Medulla oblongata (tissue), 1 donor: ENCODE results near the gene BOD1L1.
"Not testable (repeated sequence)": the region's sequence is repeated elsewhere in the genome, so short reads cannot be mapped to it uniquely, and the experiment has no call there.

Experiments used
- DNase-seq: peaks from one replicate; pipeline ENCODE4 v3.0.0-alpha.2; 2015; ENCODE audit errors: extremely low spot score

BOD1L1 gene

DNA sequence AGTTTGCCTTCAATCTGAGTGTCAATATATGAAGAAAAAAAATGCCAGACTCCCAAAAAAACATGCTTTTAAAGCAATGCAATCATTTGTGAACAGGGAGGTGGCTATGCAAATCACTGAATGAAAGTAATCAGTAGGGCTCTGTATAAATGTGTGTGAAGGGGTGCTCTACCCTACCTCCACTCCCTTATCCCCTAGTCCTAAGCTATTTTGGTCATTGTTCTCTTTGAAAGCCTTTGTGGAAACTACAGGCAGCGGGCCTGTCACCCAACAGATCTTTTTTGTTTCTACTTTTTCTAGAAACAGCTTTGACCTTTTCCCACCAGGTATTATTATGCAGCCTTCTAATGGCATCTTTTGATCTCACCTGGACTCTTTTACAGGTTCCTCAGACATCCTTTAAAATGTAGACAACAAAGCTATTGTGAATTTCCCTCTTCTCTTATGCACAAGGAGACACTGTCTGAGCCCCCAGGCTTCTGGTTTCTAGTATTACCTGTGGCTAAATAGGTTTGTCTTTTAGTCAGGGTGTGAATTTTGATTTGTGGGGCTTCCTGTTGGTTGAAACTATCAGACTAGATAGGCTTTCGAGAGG lies 9.2 kb downstream of the BOD1L1 start:
- DNase-seq = no peak

DNA sequence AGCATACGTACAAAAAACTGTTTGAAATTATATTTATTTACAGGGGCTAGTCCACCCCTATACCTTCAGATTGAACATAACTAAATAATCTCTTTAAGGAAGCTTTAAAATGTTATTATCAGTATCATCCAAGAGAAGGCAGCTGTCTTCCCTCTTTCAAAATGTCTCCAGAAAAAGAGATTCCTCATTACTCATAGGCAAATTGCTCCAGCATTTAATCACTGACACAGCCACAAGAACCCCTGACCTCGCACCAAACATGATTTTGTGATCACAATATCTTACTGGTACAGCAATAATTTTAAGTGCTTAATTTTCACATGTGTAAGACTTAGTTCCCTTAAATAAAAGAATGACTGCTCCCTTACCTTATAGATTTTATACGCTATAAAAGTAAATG lies 9.7 kb downstream of the BOD1L1 start:
- no peak for DNase-seq

DNA sequence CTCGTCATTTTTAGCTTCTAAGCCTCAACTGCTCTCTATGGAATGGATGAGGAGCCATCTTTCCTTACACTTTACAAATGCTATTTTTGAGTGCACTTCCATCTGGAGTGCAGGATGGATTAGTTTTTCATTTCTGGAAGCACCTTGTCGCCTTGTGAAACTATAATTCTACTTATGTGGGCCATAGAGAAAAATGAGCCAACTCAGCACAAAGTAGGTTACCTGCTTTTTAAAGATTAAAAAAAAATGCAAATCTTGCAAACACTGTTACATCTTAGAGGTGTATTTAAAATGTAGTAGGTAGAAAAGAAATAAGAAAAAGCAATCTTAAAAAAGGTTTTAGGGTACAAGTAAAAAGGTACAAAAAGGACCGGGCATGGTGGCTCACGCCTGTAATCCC lies 10.9 kb downstream of the BOD1L1 start:
- no peak for DNase-seq

DNA sequence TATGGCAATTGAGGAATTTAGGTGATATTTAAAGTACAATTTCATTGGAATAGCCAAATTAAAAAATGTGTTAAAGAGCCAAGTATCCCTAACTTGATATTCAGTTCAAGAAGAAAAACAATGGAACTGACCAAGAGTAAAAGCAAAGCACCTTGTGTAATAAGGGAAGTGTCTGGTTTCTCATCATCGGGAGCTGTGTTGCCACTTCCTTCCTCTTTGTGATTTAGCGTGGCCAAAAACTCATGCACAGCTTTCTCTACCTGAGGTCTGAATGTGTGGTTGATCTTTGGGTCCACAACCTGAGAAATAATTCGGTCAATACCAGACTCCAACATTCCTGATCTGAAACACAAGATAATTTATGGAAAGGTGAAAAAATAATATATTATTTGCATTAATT lies 12.4 kb downstream of the BOD1L1 start:
- DNase-seq = peak; percentile 60

DNA sequence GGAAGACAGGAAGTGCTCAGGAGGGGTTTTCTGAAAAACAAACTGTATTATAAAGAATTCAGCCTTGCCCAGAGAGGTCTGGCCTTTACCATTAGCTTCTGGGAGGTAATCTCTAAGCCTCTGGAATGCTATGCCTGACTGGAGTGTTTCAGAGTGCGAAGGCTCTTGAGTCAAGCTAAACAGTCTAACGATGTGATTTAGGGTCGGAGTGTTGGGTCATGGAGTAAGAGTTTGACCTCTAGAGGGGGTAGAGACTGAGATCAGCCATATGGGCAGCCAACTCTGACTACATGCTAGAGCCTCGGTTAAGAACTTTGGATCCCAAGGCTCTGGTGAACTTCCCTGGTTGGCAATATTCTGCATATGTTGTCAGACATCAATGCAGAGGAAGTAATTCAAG lies 15.0 kb downstream of the BOD1L1 start:
- no peak for DNase-seq

DNA sequence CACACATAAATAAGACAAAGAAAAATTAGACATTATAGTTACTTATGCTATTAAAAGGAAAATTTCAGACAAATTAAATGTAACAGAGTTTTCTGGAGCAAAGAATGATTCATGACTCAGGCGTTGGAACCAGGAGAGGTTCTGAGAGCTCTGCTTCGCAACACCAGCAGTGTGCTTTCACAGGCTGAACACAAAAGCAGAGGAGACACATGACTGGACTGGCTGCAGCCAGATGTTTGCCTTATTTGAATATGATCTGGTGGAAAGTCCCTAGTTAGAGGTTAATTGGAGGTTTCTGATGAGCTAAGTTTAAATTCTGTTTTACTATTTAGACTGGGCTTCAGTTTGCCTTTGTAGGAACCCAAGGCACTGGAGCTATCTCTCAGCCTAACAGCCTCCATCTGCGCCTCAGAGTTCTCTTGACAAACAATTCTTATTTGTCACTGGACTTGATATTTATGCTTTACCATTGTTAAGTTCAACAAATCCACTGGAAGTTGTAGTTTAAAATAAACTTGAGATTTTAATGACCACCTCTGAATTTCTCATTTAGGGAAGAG lies 16.2 kb downstream of the BOD1L1 start:
- DNase-seq = peak; percentile 77

DNA sequence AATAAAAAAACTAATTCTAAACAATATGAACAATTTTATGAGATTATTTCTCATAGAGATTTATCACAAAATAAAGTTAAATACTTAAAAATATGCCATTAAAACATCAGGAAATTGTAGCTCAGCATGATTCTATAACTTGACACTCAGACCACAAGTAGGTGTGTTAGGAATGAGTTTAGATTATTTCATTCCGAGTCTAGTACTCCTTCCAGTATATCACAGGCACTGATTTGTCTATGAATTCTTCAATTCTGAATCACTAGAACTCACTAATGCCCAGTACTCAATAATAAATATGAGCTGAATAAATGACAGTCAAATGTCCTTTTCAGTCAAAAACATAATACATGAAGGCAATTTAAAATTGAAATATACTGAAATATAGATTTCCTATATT lies 22.2 kb downstream of the BOD1L1 start:
- DNase-seq = no peak

DNA sequence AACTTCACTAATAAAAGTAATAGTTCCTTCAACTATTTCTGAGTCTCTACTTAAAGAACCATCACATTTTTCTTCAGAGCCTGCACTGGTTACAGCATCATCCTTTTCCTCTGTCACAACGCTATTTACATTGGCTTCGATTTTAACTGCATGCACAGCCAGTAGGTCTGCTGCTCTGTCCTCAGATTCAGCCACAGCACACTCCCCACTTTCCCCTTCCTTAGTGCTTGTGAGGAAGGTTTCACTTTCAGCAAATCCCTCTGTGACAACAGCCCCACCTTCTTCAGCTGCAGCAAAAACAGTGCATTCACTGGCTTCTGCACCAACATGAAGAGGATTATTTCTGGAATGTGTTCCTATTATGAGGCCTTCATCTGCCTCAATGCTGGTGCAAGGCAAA lies 25.7 kb downstream of the BOD1L1 start:
- DNase-seq = no peak

DNA sequence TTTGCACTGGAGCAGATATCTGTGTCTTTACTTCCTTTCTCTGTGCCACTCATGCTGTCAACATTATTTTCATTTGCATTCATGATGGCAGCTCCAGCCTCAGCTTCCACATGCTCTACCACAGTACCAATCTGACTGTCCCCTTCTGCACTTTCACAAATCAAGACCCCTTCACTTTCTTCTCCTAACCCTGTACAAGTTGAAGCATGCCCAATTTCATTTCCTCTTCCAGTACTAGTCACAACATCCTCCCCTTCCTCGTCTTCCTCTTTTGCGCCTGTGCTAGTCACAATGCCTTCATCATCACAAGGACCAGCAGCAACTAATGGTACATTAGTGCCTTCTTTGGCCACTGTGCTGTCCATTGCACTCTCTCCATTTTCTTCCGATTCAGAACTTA lies 26.5 kb downstream of the BOD1L1 start:
- peak; percentile 77 for DNase-seq

DNA sequence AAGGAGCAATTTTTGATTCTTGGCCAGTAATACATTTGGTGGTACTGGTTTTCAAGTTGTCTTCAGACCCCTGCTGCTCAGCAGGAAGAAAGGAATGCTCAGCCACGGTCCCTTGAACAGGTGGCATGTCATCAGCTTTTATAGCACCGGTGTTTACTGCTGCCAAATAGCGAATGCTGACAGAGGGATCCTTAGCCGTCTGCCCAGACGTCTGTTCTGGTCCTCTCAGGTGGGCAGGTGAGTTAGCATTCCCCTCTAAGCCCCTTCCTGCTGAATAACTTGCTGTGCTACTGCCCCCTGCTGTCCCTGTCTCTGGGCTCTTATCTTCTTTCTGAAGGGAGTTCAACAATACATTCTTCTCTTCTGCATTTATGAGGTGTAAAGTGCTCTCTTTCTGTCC lies 28.4 kb downstream of the BOD1L1 start:
- DNase-seq = no peak

DNA sequence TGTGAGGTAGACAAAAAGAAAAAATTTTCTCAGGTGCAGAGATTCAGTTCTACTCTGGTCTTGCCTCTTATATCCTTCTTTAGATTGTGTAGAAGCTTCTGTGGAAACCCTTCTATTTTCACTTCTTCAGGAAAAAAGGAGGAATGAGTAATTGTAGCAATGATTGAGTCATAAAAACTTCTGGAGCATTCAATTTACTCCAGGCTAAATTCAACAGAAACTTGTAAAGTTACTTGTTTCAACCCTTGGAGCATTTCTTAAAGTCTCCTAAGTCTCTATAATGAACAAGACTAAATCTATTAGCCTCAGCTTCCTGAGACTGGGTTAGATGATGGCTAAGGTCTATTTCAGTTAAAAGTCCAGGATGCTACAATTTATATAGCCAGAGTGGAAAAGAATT lies 29.9 kb downstream of the BOD1L1 start:
- DNase-seq = no peak

DNA sequence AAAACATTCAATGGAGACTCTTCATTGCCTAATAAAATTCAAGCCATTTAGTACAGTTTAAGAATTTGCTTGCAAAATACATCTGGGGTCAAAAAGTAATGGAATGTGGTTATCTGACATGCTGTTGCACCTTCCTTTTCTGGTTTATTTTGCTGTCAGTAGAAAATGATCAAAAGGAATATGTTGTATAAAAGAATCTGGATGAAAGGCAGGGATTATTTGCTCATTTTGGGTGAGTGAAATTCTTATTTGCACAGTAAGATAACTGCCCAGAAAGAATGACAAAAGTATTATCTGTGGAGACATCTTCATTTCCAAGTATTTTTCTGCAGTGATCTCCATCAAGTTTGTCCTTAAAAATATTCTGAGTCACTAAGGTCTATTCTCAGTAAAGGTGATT lies 30.4 kb downstream of the BOD1L1 start:
- no peak for DNase-seq

DNA sequence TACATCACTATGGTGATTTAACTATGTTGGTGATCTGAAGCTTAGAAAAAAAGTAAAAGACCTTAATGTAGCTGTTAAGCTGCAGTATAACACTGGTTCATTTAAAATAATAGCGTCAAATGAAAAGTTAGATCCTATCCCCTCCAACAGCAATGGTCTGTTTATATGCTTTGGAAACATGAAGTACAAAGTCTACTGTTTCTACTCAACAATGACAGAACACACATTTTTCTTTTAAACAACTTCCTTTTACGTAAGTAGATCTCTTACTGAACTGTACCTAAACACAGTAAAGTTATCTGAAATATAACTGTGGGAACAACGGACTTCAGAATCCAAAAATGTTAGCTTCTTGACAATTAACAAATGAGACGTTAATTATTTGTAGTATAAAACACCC lies 35.3 kb downstream of the BOD1L1 start:
- DNase-seq = no peak

DNA sequence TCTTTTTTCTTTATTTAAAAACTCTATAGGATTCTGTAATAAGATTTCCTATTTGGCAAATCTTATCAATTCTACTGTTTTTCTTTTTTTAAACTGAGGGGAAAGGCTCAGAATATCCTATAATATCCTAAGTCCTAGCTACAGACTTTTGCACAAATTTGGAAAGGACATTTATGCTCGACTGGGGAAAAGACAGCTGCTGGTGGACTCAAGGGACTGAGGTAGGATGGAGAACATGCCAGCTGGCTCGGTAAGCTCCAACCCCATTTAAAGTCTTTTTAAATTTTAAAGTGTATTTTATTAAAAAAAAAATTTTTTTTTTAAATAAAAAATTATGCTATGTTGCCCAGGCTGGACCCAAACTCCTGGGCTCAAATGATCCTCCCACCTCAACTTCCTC lies 36.8 kb downstream of the BOD1L1 start:
- DNase-seq = no peak

DNA sequence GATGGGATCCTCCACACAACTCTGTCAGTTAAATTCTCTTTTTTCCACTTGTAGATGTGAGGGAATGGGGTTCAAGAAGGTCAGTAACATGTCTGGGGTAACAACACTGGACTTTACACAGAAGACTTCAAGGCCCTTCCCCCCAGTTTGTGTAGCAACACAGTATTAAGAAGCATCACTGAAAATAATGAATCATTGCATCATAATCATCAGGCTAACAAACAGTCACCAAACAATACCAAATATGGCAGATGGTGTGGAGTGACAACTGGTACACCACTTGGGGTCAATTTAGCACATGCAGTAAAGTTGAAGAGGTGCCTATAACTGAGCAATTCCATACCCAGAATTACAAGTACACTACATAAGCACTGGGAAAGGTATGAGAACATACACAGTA lies 38.6 kb downstream of the BOD1L1 start:
- no peak for DNase-seq

DNA sequence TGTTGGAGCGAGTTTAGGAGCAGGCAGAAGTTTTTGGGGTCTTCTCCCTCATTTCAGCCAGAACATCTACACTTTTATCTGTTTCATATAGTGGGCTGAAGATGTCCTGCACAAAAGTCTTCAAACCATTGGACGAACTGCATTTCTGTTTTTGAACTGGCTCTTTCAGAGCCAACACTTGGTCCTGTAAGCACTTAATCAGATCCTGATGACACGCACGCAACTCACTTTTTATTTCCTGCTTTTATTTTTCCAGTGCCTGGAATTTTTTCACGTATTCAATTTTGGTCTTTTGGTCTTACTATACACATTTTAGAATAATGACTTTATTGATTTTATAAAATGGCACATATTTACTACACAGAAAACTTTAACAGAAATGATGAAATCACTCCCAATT lies 43.0 kb downstream of the BOD1L1 start:
- no peak for DNase-seq

DNA sequence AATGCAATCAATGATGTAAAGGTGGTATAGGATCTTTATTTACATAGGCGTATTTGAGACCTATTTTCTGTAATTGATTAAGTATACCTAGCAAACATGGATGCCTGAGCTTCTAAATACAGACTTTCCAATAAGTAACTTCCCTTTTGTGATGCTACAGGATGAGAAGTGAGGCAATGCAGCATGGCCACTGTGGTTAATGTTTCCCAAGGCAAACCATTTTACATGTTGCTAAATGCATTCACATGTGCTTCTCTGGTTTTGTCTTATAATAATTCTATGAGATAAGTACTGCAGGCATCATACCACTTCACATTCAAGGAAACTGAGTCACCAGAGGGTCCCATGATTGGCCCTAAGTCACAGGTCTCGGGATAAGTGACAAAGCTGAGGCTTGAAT lies 47.5 kb downstream of the BOD1L1 start:
- DNase-seq = peak; percentile 9

DNA sequence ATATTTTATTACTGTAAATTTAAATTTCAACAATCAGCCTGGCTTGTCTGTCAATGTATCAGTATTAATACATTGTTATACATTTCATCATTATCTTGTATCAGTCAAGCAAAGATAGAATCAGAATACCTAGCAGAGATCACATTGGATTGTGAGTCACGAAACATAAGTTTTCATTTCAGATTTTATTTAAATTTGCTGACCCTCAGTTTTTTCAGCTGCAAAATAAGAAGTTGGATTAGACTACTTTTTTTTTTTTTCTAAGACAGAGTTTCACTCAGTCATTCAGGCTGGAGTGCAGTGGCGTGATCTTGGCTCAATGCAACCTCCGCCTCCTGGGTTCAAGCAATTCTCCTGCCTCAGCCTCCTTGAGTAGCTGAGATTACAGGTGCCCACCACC lies 49.9 kb downstream of the BOD1L1 start:
- DNase-seq = no peak

DNA sequence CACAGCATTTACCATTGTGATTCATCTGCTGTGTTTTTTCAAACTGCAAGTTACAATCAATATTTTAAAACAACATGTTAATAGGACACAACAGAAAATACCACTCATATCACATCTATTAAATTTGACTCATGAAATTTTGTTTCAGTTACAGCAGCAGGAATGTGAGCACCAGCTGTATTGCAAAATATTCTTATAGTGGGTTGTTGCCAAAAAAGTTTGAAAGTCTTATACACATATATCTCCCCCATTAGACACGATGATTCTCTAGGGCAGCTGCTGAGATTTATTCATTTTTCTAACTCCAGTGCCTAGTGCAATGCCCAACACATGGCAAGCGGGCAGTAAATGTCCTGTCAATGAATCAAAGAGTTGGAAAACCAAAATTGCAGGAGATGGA lies 56.6 kb downstream of the BOD1L1 start:
- DNase-seq = no peak

DNA sequence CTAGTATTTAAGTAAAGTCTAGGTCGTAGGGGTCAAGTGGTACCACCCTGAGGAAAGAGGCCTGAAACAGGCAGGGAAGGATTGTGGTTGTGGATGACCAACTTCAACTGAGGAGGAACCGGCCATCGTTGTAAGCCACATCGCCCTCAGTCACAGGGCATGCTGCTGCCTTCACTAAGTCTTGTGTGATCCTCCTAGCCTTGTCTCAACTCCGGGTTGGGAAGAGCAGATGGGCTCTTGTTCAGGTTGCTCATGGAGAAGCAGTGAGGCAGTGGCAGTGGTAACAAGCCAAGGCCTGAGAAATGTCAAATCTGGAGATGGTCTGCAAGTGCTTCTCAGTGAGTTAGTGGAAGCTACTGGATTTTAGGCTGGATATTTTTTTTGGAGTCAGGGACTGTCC lies 60.4 kb downstream of the BOD1L1 start:
- no peak for DNase-seq

DNA sequence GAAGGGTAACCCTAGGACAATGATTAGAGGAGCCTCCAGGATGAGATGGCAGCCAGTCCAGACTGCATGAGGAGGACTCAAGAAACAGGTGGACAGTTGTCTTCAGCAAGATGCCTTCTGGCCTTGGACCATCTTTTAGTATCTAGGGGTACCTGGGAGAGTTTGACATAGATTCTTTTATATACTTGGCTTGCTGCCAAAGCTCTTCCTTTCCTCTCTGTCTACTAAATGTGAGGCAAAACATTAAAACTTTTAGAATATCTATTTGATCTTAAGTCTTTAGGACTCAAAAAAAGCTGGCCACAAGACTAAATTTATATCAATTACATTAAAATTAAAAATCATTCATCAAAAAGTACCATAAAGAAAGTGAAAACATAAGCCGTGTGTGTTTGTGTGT lies 64.6 kb downstream of the BOD1L1 start:
- no peak for DNase-seq

DNA sequence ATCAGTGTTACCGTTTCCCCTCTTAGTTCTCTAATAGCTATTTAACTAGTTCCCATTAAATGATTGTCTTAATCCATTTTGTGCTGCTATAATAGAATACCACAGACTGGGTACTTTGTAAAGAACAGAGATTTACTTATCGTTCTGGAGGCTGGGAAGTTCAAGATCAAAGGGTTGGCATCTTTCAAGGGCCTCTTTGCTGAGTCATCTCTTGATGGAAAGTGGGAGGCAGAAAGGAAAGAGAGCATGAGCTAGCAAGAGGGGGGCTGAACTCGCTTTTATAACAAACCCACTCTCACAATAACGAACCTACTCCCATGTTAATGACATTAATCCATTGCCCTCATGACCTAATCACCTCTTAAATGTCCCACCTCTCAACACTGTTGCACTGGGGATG lies 65.9 kb downstream of the BOD1L1 start:
- DNase-seq = no peak

DNA sequence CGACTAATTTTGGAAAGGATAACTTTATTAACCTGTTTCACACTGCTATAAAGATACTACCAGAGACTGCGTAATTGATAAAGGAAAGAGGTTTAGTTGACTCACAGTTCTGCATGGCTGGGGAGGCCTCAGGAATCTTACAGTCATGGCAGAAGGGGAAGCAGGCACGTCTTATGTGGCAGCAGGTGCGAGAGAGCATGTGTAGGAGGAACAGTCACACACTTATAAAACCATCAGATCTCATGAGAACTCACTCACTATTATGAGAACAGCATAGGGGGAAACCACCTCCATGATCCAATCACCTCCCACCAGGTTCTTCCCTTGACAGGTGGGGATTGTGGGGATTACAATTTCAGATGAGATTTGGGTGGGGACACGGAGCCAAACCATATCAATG lies 67.4 kb downstream of the BOD1L1 start:
- DNase-seq = not testable (repeated sequence)

DNA sequence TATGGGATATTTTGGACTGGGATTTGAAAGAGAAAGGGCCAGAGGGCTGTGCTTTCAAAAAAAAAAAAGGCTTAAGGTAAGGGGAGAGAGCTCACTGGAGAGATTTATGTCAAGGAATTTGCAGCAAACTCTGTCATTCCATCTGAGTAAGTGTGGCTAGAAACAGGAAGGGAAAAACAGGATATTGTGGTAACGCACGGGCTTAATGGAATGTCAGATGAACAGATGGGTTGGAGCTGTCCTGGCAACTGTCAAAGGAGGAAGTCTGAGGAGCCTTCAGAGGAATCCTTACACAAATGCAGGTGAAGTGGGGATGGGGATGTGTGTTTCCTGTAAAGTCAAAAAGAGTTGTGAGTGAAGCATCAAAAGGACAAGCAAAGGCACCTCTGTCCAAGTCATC lies 68.1 kb downstream of the BOD1L1 start:
- no peak for DNase-seq
